Posterior vena cava (tissue), 2 donors: ENCODE data around the gene BBS9. TPM values are rescaled to one million over a fixed set of nuclear protein-coding genes. Genes with fewer than 3 reads are reported as not detected.
A peak's percentile ranks its signal among the peaks of the same experiment; 100 is the strongest.
"Not testable (repeated sequence)": the region's sequence is repeated elsewhere in the genome, so short reads cannot be mapped to it uniquely, and the experiment has no call there.

Experiments used
- DNase-seq: peaks from one replicate; pipeline ENCODE4 v3.0.0-alpha.2; 2020; ENCODE audit warnings: low spot score
- intact Hi-C, 2 donors: fragments of 100-400 bp; cut with DNase I; formaldehyde crosslinking; loops; one replicate each; pipeline versions ENCODE4 v1.14.1 to v1.14.2; 2022 to 2023
- total RNA-seq, 2 donors: library from RNA; stranded (reverse); fragmentation: NEBNext Ultra II Directional; extraction: Animal tissue kit (Norgen Biotek cat#: 25700); gene quantifications; one replicate each; pipeline ENCODE4 v1.2.1, GENCODE V29; 2021
- donor health status: DM: yes; HTN: yes; CAD: no.
- donor health status: DM: yes; HTN: yes; CAD: no.

The BBS9 gene
- total RNA-seq, 2 donors from 2014 or later = 13.9 to 16.8 TPM

DNA sequence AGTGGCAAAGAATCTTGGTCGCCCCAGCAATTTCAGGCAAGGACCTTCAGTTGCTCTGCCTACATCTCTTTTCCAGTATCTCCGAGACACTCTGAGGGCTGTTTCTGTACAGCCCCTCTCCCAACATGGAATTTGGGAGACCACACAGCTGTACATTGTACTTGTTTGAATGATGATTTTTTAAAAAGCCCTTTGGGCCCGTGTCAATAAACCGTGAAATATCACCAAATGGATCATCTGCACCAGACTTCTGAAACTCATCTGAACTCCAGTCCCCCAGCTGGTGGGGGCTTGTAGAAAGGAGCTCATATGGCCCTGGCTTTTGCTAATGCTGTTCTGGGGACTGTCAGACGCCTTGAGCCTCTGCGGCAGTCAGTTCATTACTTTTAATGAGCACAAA, 374.9 kb downstream of the BBS9 start:
- intact Hi-C loops = no loop called here
- no peak for DNase-seq

DNA sequence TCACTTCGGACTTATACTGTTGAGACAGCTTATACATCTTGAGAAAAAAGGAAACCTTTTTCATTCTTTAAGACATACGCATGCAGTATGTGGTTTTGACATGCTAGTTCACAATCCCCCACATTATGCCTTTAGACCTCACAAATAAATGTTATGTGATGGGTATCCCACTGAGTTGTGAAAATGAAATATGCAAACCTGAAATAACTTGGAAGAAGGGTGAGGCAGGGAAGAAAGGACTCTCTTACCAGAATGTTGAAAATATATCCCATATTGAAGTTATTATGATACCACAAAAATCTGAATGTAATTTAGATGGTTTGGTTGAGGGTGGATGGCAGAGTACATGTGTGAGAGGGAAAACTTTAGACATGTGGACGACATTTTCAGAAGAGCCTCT, 379.8 kb downstream of the BBS9 start:
- DNase-seq = no peak
- intact Hi-C loops = no loop called here

GRCh38 chr7:33511778-33512177, 382.4 kb downstream of the BBS9 start:
- DNase-seq = no peak
- intact Hi-C loops = no loop called here

- intact Hi-C loops = no loop called here
These were observed 387.2 kb downstream of the BBS9 start for GRCh38 chr7:33516568-33516967.

DNA sequence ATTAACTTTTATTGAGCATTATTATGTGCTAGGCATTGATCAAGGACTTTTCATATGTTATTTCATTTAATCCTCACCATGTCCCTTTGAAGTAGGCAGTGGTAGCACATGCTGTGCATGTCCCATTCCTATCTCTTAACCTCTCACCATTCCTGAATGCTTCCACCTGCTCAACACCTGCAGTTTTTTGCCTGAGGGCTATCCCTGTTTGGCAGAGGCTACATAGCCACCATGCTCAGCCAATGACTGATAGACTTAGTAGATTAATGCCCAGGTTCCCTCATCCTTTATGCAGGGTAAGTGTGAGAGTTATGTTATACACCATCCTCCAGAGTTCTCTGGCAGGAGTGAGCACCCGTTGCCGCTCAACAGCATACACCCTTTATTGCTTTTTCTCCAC, 387.8 kb downstream of the BBS9 start:
- intact Hi-C loops = no loop called here
- DNase-seq = no peak

More at GRCh38 chr7:33516568-33516967, 387.2 kb downstream of the BBS9 start:
- no peak for DNase-seq

GRCh38 chr7:33527008-33527407, 397.6 kb downstream of the BBS9 start:
- intact Hi-C loops, DNase-seq: not testable (repeated sequence)

GRCh38 chr7:33527613-33528012, 398.2 kb downstream of the BBS9 start:
- intact Hi-C loops, DNase-seq: not testable (repeated sequence)

DNA sequence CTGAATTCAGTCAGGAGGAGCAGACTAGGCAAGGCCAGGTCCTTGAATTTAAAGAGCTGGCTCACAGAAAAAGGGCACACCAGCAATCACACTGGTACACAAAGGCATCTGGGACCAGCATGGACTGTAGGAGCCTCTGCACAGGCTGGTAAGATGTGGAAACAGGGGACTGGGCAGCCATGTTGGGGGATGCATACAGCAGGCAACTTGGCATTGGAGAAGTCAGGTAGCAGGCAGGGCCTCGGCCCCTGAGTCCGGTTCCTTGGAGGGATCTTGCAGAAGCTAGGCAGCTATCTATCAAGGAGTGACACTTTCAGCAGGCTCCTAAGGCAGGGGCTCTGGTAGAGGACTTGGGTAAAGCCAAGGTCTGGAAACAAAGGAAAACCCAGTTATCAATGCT, 399.7 kb downstream of the BBS9 start:
- peak; percentile 56 for DNase-seq
- intact Hi-C loops = no loop called here

GRCh38 chr7:33530664-33531063, 401.3 kb downstream of the BBS9 start:
- DNase-seq = no peak

DNA sequence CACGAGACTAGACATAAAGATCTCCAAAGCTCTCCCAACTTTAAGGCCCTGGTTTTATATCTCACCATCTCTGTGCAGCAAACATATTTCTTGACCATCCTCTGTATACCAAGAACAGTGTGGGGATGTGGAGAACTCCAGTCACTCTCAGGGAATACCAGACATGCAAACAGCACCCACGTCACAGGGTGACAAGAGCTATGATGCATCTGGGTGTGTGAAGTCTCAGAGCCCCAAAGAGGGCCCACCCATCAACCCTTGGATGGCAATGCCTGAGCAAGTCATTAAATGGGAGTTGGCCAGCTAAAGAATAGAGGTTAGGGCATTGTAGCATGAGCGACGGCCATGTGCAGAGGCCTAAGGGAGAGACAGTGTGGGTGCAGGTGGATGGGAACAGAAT, 402.5 kb downstream of the BBS9 start:
- DNase-seq = no peak
- intact Hi-C loops = no loop called here

More at GRCh38 chr7:33530664-33531063, 401.3 kb downstream of the BBS9 start:
- intact Hi-C loops = no loop called here

- DNase-seq = no peak
- intact Hi-C loops = no loop called here
These were observed 405.5 kb downstream of the BBS9 start for GRCh38 chr7:33534833-33535232.

- no peak for DNase-seq
- intact Hi-C loops = no loop called here
These were observed 406.6 kb downstream of the BBS9 start for GRCh38 chr7:33535989-33536388.

GRCh38 chr7:33536398-33537103, 407.2 kb downstream of the BBS9 start:
- intact Hi-C loops = no loop called here
- DNase-seq = no peak

DNA sequence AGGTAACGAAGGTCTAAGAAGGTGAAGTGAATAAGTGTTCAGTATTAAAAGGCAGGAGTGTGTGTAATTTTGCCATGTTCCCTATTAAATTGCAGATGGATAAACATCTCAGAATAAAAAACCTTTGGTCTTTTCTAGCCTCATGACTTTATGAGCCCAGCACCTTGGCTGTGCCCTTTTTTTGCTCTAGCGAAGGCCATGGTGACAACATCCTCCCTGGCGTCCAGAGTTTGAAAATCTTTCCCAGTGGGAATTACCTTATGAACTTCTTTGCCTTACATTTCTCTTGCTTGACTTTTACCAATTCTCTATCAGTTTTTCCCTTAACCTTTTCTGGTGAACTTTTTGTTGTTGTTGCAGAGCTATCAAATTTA, 407.7 kb downstream of the BBS9 start:
- intact Hi-C loops = no loop called here
- DNase-seq = no peak

DNA sequence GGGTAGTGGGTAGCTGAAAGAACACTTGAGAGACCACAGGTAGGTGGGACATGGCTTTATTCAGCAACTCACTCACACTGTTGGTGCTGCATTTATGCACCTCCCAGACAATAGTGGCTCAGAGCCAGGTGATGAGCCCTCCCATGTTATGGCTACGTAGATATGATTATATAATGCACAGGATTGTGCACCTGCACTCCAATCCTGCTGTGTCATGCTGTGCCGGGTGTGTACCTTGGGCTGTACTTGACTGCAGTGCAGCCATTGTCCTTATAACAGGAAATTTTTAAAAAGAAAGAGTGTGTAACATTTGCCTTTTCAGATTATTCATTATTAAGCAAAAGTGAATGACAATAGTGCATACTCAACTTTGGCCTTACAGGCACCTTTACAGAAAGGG, 409.8 kb downstream of the BBS9 start:
- no peak for DNase-seq
- intact Hi-C loops = no loop called here

DNA sequence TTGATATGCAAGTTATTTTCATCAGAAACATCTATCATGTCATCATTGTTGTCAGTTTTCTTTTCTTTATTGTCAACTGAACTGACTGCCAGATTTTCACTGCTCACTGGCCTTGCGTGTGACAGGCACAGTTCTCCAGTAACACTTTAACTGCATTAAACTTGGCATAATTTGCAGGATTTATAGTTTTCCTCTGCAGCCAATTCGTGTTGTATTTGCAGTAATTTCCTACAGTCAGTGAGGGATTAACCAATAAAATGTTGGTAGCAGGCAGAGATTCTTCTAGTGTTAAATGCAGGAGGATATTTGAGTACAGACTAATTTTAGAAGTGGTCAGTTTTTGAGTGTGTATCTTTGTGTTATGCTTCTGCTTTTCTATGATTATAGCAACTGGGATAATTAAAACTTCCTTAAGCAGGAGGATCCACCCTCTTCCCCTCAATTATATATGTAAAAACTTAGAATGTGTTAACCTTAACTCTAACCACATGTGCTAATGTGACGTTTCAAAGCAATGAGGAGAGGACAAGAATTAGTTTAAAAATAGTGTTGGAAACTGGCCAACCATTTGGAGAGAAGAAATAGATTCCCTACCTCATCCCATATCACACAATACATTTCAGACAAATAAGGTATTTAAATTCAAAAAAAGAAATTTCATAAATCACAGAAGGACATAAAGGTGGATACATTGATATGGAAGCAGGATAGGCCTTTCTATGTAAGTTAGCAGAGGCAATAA, 410.5 kb downstream of the BBS9 start:
- intact Hi-C loops = no loop called here
- DNase-seq = no peak

GRCh38 chr7:33547880-33548279, 418.5 kb downstream of the BBS9 start:
- intact Hi-C loops = no loop called here
- DNase-seq = no peak

- DNase-seq = no peak
- intact Hi-C loops = no loop called here
These were observed 421.0 kb downstream of the BBS9 start for GRCh38 chr7:33550363-33550762.

- intact Hi-C loops = no loop called here
- no peak for DNase-seq
These were observed 421.6 kb downstream of the BBS9 start for GRCh38 chr7:33550979-33551378.

GRCh38 chr7:33554046-33554445, 424.7 kb downstream of the BBS9 start:
- intact Hi-C loops = no loop called here
- DNase-seq = no peak

GRCh38 chr7:33554576-33554975, 425.2 kb downstream of the BBS9 start:
- intact Hi-C loops = no loop called here
- DNase-seq = no peak
